GM21381 (cell line): ENCODE data around the gene MRPL34.

ENCODE experiments used
- ATAC-seq: cut with Tn5 transposase; IDR thresholded peaks from one replicate; pipeline ENCODE4 v1.9.1; 2021; ENCODE audit warnings: mild to moderate bottlenecking, moderate library complexity; ENCODE audit not compliant: unreplicated experiment

The MRPL34 gene

DNA sequence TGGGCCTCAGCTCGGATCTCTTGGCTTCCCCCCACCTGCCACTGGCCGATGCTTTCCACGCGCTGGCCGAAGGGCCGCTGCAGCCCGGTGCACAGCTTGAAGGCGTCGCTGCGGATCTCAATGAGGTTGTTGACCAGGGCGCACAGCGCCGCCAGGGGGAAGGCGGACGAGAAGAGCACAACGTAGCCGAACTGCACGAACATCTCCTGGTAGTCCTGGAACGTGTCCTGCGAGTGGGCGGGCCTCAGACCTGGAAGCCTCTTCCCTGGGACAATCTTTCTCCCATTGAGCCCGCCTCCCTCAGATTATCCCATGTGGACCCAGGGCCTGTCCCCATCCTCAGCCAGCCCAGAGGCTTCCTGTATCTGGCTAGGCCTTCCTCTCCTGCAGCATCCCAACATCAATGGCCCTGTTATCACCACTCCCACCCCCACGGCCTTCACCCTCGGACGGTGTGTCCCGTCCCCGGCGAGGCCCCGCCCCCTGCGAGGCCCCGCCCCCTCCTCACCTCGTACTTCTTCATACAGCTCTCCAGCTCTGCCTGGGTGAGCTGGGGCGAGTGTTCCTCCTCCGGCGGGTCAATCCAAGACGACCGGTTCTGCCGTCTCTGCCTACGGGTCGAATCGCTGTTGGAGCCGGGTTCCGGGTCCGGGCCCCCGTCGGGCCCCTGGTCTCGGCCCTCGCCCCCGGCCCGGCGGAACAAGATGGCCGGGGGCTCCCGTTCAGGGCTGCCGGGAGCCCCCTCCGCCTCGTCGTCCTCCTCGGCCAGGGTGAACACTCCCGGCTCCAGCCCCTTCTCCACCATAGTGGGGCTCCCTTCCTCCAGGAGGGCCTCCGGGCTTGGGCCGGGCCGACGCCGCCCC, 22.2 kb downstream of the MRPL34 start:
- no peak for ATAC-seq

DNA sequence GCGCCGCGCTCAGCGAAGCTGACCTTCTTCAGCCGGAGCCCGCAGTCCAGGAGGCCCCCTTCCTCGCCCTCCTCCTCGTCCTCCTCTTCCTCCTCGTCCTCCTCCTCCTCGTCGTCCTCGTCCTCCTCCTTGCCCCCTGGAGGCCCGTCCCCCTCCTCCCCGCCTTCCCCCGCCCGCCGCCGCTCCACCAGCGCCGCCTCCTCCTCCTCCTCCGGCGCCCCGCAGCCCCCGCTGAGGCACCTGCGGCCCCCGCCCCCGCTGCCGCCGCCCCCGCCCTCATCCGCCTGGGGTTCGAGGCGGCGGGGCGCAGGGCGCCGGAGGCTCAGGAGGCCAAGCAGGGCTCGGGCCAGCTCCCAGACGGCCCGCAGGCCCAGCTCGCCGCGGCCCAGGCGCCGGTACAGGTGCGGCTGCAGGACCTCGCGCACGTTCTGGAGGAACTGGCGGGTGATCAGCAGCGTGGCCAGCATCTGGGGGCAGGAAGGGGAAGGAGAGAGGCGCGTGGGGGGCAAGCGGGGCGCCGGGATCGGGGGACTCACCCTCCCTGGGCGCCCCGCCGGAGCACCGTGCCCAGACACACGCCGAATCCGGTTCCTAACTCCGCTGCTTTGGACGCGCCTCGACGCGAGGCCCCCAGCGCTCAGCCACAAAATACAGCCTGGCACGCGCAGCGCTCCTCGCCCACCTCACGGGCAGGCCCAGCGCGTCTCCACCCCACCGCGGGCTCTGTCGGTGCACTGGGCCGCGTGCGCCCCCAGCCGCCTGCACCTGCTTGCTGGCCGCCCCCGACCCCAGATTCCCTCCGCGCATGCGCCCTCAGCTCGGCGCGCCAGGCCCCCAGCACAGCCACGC, 23.1 kb downstream of the MRPL34 start:
- ATAC-seq, result no peak

GRCh38 chr19:17329366-17330261, 23.9 kb downstream of the MRPL34 start:
- no peak for ATAC-seq

DNA sequence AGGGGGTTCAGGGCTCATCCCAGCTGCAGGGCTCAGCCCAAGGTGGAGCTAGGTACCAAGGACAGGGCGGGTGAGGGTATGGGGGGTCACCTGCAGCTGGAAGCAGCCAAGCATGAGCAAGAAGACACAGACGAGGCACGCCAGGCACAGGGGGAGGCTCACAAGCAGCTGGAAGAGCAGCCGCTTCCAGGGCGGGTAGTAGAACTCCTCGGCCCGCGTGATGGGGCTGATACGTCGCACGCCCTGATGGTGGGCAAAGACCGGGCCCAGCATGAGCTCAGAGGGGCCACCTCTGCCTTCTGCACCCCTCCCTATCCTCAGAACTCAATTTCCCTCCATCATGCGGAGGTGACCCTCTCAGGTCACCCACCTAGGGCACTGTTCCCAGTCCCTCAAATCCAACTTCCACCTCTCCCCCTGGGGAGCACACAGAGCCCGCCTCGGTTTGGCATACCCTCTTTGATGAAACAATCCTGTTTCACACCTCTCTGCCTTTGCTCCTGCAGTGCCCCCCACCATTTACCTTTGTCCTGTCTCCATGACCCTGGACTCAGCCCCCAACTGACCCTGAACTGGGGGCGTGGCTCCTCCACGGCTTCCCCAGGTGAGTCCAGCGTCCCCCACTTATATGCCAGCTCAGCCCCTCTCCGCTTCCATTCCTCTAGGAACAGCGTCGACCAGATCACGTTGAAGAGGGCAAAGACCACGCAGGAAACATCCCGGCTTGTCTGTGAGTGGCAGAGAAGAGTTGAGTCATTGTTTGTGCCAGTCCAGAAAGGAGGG, 24.8 kb downstream of the MRPL34 start:
- no peak for ATAC-seq

- no peak for ATAC-seq
Observed at GRCh38 chr19:17331045-17331558, 25.4 kb downstream of the MRPL34 start.

- no peak for ATAC-seq
Observed at GRCh38 chr19:17332360-17332676, 26.6 kb downstream of the MRPL34 start.

GRCh38 chr19:17332677-17333581, 27.3 kb downstream of the MRPL34 start:
- ATAC-seq, result no peak

DNA sequence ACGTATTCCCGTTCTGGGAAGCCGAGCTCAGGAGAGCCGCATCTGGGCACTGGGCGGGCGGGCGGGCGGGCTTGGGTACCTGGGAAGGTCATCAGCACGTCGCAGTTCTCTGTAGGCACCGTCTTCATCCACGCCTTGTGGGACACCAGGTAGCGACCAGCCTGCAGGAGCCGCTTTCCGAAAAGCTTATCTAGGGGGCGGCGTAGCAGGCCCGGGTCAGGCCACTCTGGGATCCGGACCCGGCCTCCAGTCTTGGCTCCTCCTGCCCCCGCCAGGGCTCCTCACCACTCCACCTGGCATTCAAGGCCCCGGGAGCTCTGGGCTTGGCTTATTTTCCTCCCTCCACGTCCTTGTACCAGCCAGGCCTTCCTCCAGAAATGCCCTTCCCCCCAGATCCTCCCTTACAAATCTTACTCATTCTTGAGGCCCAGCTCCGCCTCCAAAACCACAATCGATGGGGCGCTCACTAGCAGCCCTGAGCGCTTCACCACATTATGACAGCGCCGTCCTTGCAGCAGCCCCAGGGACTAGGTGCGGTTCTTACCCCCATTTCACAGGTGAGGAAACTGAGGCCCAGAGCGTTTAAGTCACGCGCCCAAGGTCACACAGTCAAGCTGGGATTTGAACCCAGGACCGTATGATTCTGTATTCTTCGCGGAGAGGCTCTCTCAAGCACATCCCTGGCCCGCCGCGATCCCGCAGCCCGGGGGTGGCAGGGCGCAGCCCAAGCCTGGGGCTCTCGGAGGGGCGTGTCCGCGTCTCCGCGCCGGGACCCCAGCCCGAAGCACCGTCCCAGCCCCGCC, 28.1 kb downstream of the MRPL34 start:
- ATAC-seq, result no peak

- ATAC-seq, result no peak
Observed at GRCh38 chr19:17334414-17335409, 29.0 kb downstream of the MRPL34 start, which contains the start of gene ANO8. TSS of gene ANO8 (minus strand) at chr19:17334855. CDS start at chr19:17334670, 185 bp downstream.

GRCh38 chr19:17335575-17335974, 29.9 kb downstream of the MRPL34 start:
- ATAC-seq, result no peak

GRCh38 chr19:17336872-17337674, 31.4 kb downstream of the MRPL34 start, which contains the start of gene GTPBP3:
TSS of gene GTPBP3 (plus strand) at chr19:17337553. CDS start at chr19:17337612, 59 bp downstream.
- ATAC-seq, result peak; percentile 66

DNA sequence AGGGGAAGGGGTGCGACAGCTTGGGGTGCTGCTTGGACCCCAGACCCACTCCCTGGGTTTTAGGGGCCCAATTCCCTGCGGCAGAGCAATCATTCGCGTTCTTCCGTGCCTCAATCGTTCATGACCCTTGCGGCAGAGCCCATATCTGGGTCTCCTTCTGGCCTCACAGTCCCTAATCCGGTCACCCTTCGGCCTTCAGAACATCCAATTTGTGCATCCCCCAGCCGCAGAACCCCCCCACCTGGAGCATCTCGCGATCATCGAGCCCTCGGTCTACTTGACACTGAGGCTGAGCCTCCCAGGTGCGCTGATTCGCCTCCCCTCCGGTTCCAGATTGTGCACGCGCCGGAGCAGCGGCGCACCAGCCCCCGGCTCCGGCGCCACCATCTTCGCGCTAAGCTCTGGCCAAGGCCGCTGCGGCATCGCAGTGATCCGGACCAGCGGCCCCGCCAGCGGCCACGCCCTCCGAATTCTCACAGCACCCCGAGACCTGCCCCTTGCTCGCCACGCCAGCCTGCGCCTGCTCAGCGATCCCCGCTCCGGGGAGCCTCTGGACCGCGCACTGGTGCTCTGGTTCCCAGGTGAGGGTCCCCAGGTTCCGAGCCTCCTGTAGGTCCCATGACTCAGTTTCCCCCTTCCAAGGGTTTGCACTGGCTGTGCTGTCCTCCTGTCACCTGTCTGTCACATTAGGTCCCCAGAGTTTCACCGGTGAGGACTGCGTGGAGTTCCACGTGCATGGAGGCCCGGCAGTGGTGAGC, 32.2 kb downstream of the MRPL34 start:
- ATAC-seq, result no peak

DNA sequence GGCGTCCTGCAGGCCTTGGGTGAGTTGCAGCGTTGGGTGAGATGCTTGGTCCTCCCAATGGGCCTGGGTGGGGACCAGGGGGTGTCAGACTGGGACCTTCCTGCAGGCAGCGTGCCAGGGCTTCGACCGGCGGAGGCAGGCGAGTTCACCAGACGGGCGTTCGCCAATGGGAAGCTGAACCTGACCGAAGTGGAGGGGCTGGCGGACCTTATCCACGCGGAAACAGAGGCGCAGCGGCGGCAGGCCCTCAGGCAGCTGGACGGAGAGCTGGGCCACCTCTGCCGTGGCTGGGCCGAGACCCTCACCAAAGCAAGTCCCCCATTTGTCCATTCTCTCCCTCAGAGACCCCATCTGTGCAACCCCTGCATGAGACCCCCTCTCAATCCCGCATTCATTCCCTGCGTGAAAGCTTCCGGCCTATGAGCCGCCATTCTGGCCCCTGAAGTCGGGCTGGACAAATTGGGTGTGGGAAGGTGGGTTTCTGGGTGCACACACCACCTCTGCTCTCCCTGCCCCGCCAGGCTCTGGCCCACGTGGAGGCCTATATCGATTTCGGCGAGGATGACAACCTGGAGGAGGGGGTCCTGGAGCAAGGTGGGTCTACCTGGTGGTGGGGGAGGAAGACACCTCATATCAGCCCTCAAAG, 32.9 kb downstream of the MRPL34 start:
- no peak for ATAC-seq

- no peak for ATAC-seq
Observed at GRCh38 chr19:17339088-17339741, 33.5 kb downstream of the MRPL34 start.
